H1 (cell line): ENCODE measurements around the gene DUSP3. TPM values are rescaled to one million over a fixed set of nuclear protein-coding genes. Genes with fewer than 3 reads are reported as not detected.

Source experiments
- CTCF ChIA-PET: fragments of 300-600 bp; sonication (Branson Sonifier 250); formaldehyde crosslinking; loops from one replicate; lab custom pipeline; 2021; ENCODE audit not compliant: partially characterized antibody; lab: Charles Lee
- POLR2A ChIA-PET: fragments of 300-600 bp; sonication (Branson Sonifier 250); formaldehyde crosslinking; loops from one replicate; lab custom pipeline; 2021; ENCODE audit warnings: inconsistent platforms; ENCODE audit not compliant: partially characterized antibody; lab: Charles Lee
- DNase-seq, 2 experiments: peaks; one replicate each; pipeline versions ENCODE4 v3.0.0 to v3.0.0-alpha.2; 2010 to 2022; ENCODE audit warnings: low spot score in 2 of 2, low read depth in 1 of 2, mixed read lengths in 1 of 2
- FAIRE-seq: peaks from 2 replicates; lab custom pipeline; 2011; peaks lifted over from hg19 to GRCh38; lab: Jason Lieb, UNC
- H2AFZ ChIP-seq: 2 replicates; pipeline ENCODE4 v1.8.1; 2012; ENCODE audit warnings: low read length, inconsistent platforms
- H2AK5ac ChIP-seq: 2 replicates; pipeline ENCODE4 v1.6.1; 2013; ENCODE audit warnings: low read depth, low read length
- H2BK120ac ChIP-seq: replicated peaks from 2 replicates; pipeline ENCODE3; 2013; ENCODE audit warnings: low read depth, low read length, inconsistent platforms
- H2BK12ac ChIP-seq: 2 replicates; pipeline ENCODE4 v1.6.1; 2013; ENCODE audit warnings: low read depth, low read length
- H2BK15ac ChIP-seq: 2 replicates; pipeline ENCODE4 v1.6.1; 2013; ENCODE audit warnings: low read length
- H2BK20ac ChIP-seq: 2 replicates; pipeline ENCODE4 v1.6.1; 2013; ENCODE audit warnings: low read length
- H2BK5ac ChIP-seq: 2 replicates; pipeline ENCODE4 v1.6.1; 2013; ENCODE audit warnings: low read depth, low read length
- H3K14ac ChIP-seq: 2 replicates; pipeline ENCODE4 v1.6.1; 2013; ENCODE audit warnings: inconsistent platforms; ENCODE audit not compliant: insufficient read length
- H3K18ac ChIP-seq: 2 replicates; pipeline ENCODE4 v1.6.1; 2013; ENCODE audit warnings: low read length; ENCODE audit errors: extremely low read depth
- H3K23ac ChIP-seq: 2 replicates; pipeline ENCODE4 v1.6.1; 2013; ENCODE audit warnings: inconsistent platforms; ENCODE audit not compliant: insufficient read length
- H3K23me2 ChIP-seq: 2 replicates; pipeline ENCODE4 v1.6.1; 2013; ENCODE audit warnings: low read depth, low read length
- H3K27ac ChIP-seq: 2 replicates; pipeline ENCODE4 v1.6.1; 2011; ENCODE audit warnings: low read depth, low read length, inconsistent platforms
- H3K27me3 ChIP-seq, 4 experiments: replicated peaks in 1 of 4; 1 replicate in 1 of 4; 2 replicates in 3 of 4; pipeline versions ENCODE4 v1.6.1 to v1.8.1; 2011 to 2013; ENCODE audit warnings: low read length in 3 of 4, mild to moderate bottlenecking in 3 of 4, inconsistent platforms in 2 of 4, mixed read lengths in 2 of 4, moderate library complexity in 1 of 4; ENCODE audit not compliant: control insufficient read depth in 3 of 4, insufficient read depth in 3 of 4; ENCODE audit errors: extremely low read depth in 1 of 4
- H3K36me3 ChIP-seq, 4 experiments: 2 replicates each; pipeline versions ENCODE4 v1.6.1 to v1.8.1; 2011 to 2013; ENCODE audit warnings: mild to moderate bottlenecking in 4 of 4, low read length in 3 of 4, moderate library complexity in 2 of 4, control low read depth in 1 of 4, inconsistent platforms in 1 of 4; ENCODE audit not compliant: insufficient read depth in 4 of 4, control insufficient read depth in 2 of 4
- H3K4ac ChIP-seq: replicated peaks from 2 replicates; pipeline ENCODE3; 2013; ENCODE audit warnings: low read length, low read depth, mixed read lengths, inconsistent platforms; ENCODE audit not compliant: insufficient read length
- H3K4me1 ChIP-seq, 4 experiments: replicated peaks in 1 of 4; 1 replicate in 1 of 4; 2 replicates in 3 of 4; pipeline versions ENCODE4 v1.6.1 to v1.8.1; 2011 to 2013; ENCODE audit warnings: low read length in 3 of 4, inconsistent platforms in 2 of 4, mixed read lengths in 1 of 4; ENCODE audit not compliant: insufficient read depth in 4 of 4, control insufficient read depth in 3 of 4
- H3K4me2 ChIP-seq, 2 experiments: 2 replicates each; pipeline versions ENCODE4 v1.6.1 to v1.8.1; 2011 to 2013; ENCODE audit warnings: low read depth in 2 of 2, low read length in 2 of 2, control low read depth in 1 of 2, inconsistent platforms in 1 of 2, mild to moderate bottlenecking in 1 of 2; ENCODE audit not compliant: insufficient read depth in 1 of 2
- H3K4me3 ChIP-seq, 4 experiments: fragments of 200-600, 300-600 bp in 1 of 4; sonication (generic), shearing (Covaris generic), sonication (Bioruptor Twin) in 1 of 4; 2 replicates each; pipeline versions ENCODE4 v1.5.1 to v1.8.1; 2011 to 2016; ENCODE audit warnings: low read length in 4 of 4, low read depth in 3 of 4, control low read depth in 2 of 4, inconsistent platforms in 2 of 4, mild to moderate bottlenecking in 2 of 4, mixed read lengths in 1 of 4, moderate library complexity in 1 of 4; ENCODE audit not compliant: insufficient read depth in 2 of 4; ENCODE audit errors: extremely low read depth in 1 of 4
- H3K56ac ChIP-seq: replicated peaks from 2 replicates; pipeline ENCODE3; 2013; ENCODE audit warnings: low read depth, mild to moderate bottlenecking, mixed read lengths, low read length, inconsistent platforms; ENCODE audit not compliant: insufficient read length
- H3K79me1 ChIP-seq: 2 replicates; pipeline ENCODE4 v1.6.1; 2013; ENCODE audit warnings: low read depth, low read length, control low read depth
- H3K79me2 ChIP-seq, 2 experiments: 2 replicates each; pipeline versions ENCODE4 v1.6.1 to v1.8.1; 2012 to 2013; ENCODE audit warnings: low read length in 2 of 2, mild to moderate bottlenecking in 2 of 2, inconsistent platforms in 1 of 2; ENCODE audit not compliant: insufficient read depth in 2 of 2, control insufficient read depth in 1 of 2
- H3K9ac ChIP-seq, 4 experiments: replicated peaks in 1 of 4; 1 replicate in 1 of 4; 2 replicates in 3 of 4; pipeline versions ENCODE4 v1.6.1 to v1.8.1; 2011 to 2013; ENCODE audit warnings: low read depth in 3 of 4, low read length in 3 of 4, control low read depth in 2 of 4, mild to moderate bottlenecking in 2 of 4, moderate library complexity in 2 of 4, inconsistent platforms in 1 of 4; ENCODE audit errors: extremely low read depth in 1 of 4
- H3K9me3 ChIP-seq, 2 experiments: 2 replicates each; pipeline versions ENCODE4 v1.6.1 to v1.8.1; 2012 to 2013; ENCODE audit warnings: mild to moderate bottlenecking in 2 of 2, moderate library complexity in 2 of 2, control low read depth in 1 of 2, inconsistent platforms in 1 of 2, low read depth in 1 of 2, low read length in 1 of 2, mixed read lengths in 1 of 2; ENCODE audit not compliant: insufficient read depth in 2 of 2
- H4K20me1 ChIP-seq, 2 experiments: replicated peaks in 1 of 2; 2 replicates each; pipeline versions ENCODE3 to v1.8.1; 2011 to 2013; ENCODE audit warnings: inconsistent platforms in 2 of 2, low read length in 2 of 2, mild to moderate bottlenecking in 1 of 2; ENCODE audit not compliant: insufficient read depth in 2 of 2, control insufficient read depth in 1 of 2
- H4K5ac ChIP-seq: 2 replicates; pipeline ENCODE4 v1.6.1; 2013; ENCODE audit warnings: low read length, low read depth, mixed read lengths, inconsistent platforms; ENCODE audit not compliant: insufficient read length
- H4K8ac ChIP-seq: 2 replicates; pipeline ENCODE4 v1.8.0; 2013; ENCODE audit warnings: mild to moderate bottlenecking, moderate library complexity, low read length, inconsistent platforms; ENCODE audit not compliant: insufficient read depth; ENCODE audit errors: extremely low read depth
- H4K91ac ChIP-seq: replicated peaks from 2 replicates; pipeline ENCODE3; 2013; ENCODE audit warnings: low read length, mixed read lengths, inconsistent platforms; ENCODE audit not compliant: insufficient read length
- GABPA ChIP-seq: IDR thresholded peaks from 2 replicates; pipeline ENCODE4 v1.6.1; 2011; ENCODE audit warnings: mild to moderate bottlenecking, low read length, moderate library complexity, borderline replicate concordance; ENCODE audit not compliant: insufficient read depth
- HDAC6 ChIP-seq: IDR thresholded peaks from one replicate; pipeline ENCODE4 v1.7.1; 2012; ENCODE audit warnings: low read depth, mild to moderate bottlenecking, inconsistent platforms, low read length, moderate library complexity
- JUN ChIP-seq: IDR thresholded peaks from 2 replicates; pipeline ENCODE4 v1.6.1; 2011; ENCODE audit warnings: low read depth, mild to moderate bottlenecking, improper control_type of control experiment, low read length
- RFX5 ChIP-seq: IDR thresholded peaks from 2 replicates; pipeline ENCODE4 v1.6.1; 2011; ENCODE audit warnings: low read depth, low read length, improper control_type of control experiment, borderline replicate concordance
- RXRA ChIP-seq: IDR thresholded peaks from 2 replicates; pipeline ENCODE4 v1.6.1; 2011; ENCODE audit warnings: low read depth, mild to moderate bottlenecking, low read length, moderate library complexity; ENCODE audit not compliant: insufficient read depth
- SP1 ChIP-seq: IDR thresholded peaks from 2 replicates; pipeline ENCODE4 v1.6.1; 2011; ENCODE audit warnings: low read depth, low read length
- SP4 ChIP-seq: IDR thresholded peaks from 2 replicates; pipeline ENCODE4 v1.6.1; 2012; ENCODE audit warnings: low read length, inconsistent platforms
- SRF ChIP-seq: IDR thresholded peaks from 2 replicates; pipeline ENCODE4 v1.6.1; 2011; ENCODE audit warnings: mild to moderate bottlenecking, low read depth, low read length, moderate library complexity
- TBP ChIP-seq: IDR thresholded peaks from 2 replicates; pipeline ENCODE4 v1.6.1; 2011; ENCODE audit warnings: low read depth, low read length, improper control_type of control experiment
- TCF12 ChIP-seq: IDR thresholded peaks from 2 replicates; pipeline ENCODE4 v1.6.1; 2011; ENCODE audit warnings: low read depth, mild to moderate bottlenecking, low read length
- YY1 ChIP-seq: IDR thresholded peaks from 2 replicates; pipeline ENCODE4 v1.6.1; 2011; ENCODE audit warnings: low read depth, mild to moderate bottlenecking, low read length
- WGBS, 2 experiments: shearing (Covaris generic) in 1 of 2; methylation state at CpG; one replicate each; pipeline versions ENCODE4 v1.1.6 to v1.1.7; 2013 to 2015; ENCODE audit warnings: low lambda C conversion rate in 2 of 2, mixed read lengths in 2 of 2, inconsistent platforms in 1 of 2, low coverage in 1 of 2, missing lambda C conversion rate in 1 of 2; ENCODE audit not compliant: insufficient replicate concordance in 2 of 2, insufficient coverage in 1 of 2, insufficient read length in 1 of 2; ENCODE audit errors: extremely low coverage in 1 of 2, missing lambda C conversion rate in 1 of 2; 5-methylcytosine and 5-hydroxymethylcytosine counted together
- polyA plus RNA-seq, 7 experiments: library from polyadenylated mRNA; depleted of rRNA in 3 of 7; stranded (reverse) in 5 of 7; unstranded in 2 of 7; fragments of >200 nt in 5 of 7; fragments of 200-250 nt in 2 of 7; gene quantifications; 1 replicate in 5 of 7; 2 replicates in 1 of 7; 4 replicates in 1 of 7; pipeline versions ENCODE4 v1.2.1 to v1.2.3, GENCODE V29; 2011 to 2013; ENCODE audit warnings: missing spikeins in 2 of 7, mixed read lengths in 2 of 7
- total RNA-seq: library from RNA; stranded (reverse); fragmentation: NEBNext Ultra II Directional; extraction: Animal tissue kit (Norgen Biotek cat#: 25700); gene quantifications from 2 replicates; pipeline ENCODE4 v1.2.1, GENCODE V29; 2021

DUSP3 gene
- total and polyA plus RNA-seq, 2 of the 8 experiments (the other 6 are each of a cell fraction or from before 2014, with no cell fraction given), result 15.1 to 21.2 TPM

DNA sequence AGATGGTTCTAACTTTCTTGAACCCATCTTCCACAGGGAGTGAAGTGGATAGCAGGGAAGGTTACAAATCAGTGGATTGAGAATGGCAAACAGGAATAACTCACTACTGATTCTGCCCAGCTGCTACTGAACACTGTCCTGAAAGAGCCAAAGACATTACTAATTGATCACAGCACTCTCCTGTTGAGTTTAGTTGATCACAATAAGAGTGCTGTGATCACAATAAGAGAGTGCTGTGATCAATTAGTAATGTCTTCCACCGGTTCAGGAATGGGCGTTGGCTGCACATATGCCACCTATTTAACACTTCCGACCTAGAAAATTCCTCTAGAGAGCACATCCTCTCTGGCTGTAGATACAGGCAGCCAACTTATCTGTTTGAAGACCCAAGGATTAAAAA is 12.8 kb upstream of the DUSP3 start:
- Histone ChIP-seq H4K91ac (no peak overlapping the region), H3K14ac (no peak overlapping the region), H3K23me2 (no peaks in the 10 kb centered on the region), H4K20me1 (no peaks in the 10 kb centered on the region), H2BK12ac (no peak overlapping the region), H3K79me2 (no peaks in the 10 kb centered on the region), H3K27ac (no peak overlapping the region), H3K4me1 (no peaks in the 10 kb centered on the region; a peak in 1 of 7 replicates), H3K9ac (no peak overlapping the region), H3K4me2 (0 out of 4 replicates have a peak overlapping the region, but pooled peaks of 1 of the 2 experiments have one; percentile 18), H2BK120ac (no peak overlapping the region), H3K4ac (no peak overlapping the region), H3K27me3 (no peaks in the 10 kb centered on the region), H3K9me3 (no peaks in the 10 kb centered on the region), H2BK20ac (no peak overlapping the region), H2AFZ (peak overlapping the region; percentile 86; the same call in 1 of the 2 replicates), H3K23ac (no peak overlapping the region), H3K18ac (no peak overlapping the region), H3K4me3 (peak overlapping the region in 1 of 4 experiments; percentile 17; a peak in 1 of 8 replicates), H3K36me3 (no peaks in the 10 kb centered on the region), H3K79me1 (no peaks in the 10 kb centered on the region), H2BK15ac (no peak overlapping the region), H4K5ac (no peak overlapping the region), H2AK5ac (no peak overlapping the region), H4K8ac (no peak overlapping the region), H3K56ac (no peak overlapping the region), H2BK5ac (no peak overlapping the region)
- DNase-seq, result no peak
- no peak for TF ChIP-seq SP4
- TF ChIP-seq GABPA, result no peak
- TF ChIP-seq TCF12, result no peak
- TF ChIP-seq YY1, result 0 out of 2 replicates have a peak, but pooled peaks have one; percentile 31
- TF ChIP-seq RFX5, result no peak
- TF ChIP-seq HDAC6, result no peak
- no peak for TF ChIP-seq RXRA
- TF ChIP-seq SP1, result 0 out of 2 replicates have a peak, but pooled peaks have one; percentile 19
- TF ChIP-seq TBP, result no peak
- peak; percentile 89 for TF ChIP-seq SRF
- no peak for TF ChIP-seq JUN
- peak; percentile 88 for FAIRE-seq
- CTCF ChIA-PET, result interaction anchor here (0.7 to 2.4 kb wide), 7 partner anchors 27 to 215 kb away, joined by 3 to 26 read pairs (median 4); partner anchors contain the start of gene CD300LG
- POLR2A ChIA-PET, result interaction anchor here (2.6 kb wide), 1 partner anchor 50 kb away, joined by 8 read pairs; no protein-coding TSS in a partner anchor
- 47% methylated on average over 3 of the region's 3 CpGs; no CpG with 5 or more reads in 1 of the 2 experiments for WGBS, 2 experiments
